HepG2 (cell line): Measurements from ENCODE around the gene NBR1. TPM values are rescaled to one million over a fixed set of nuclear protein-coding genes. Genes with fewer than 3 reads are reported as not detected.

Source experiments
- CC2D1A ChIP-seq: sonication (generic); formaldehyde crosslinking; IDR thresholded peaks from 2 replicates; pipeline ENCODE4 v1.8.1; 2023; ENCODE audit warnings: mild to moderate bottlenecking, missing genetic modification reagents
- FOXK2 ChIP-seq: fragments of 450-650 bp; IDR thresholded peaks from 2 replicates; pipeline ENCODE4 v1.6.1; 2016
- MED1 ChIP-seq: sonication (generic); formaldehyde crosslinking; IDR thresholded peaks from 2 replicates; pipeline ENCODE4 v1.4.0; 2020; ENCODE audit warnings: missing genetic modification reagents
- MEIS1 ChIP-seq: sonication (generic); formaldehyde crosslinking; IDR thresholded peaks from 2 replicates; pipeline ENCODE4 v1.9.0; 2021; ENCODE audit warnings: mild to moderate bottlenecking, missing genetic modification reagents, moderate library complexity, borderline replicate concordance
- NCOA2 ChIP-seq: sonication (generic); formaldehyde crosslinking; IDR thresholded peaks from 2 replicates; pipeline ENCODE4 v1.8.0; 2022; ENCODE audit warnings: inconsistent platforms
- NFIB ChIP-seq: sonication (generic); formaldehyde crosslinking; IDR thresholded peaks from 2 replicates; pipeline ENCODE4 v1.9.0; 2021; ENCODE audit warnings: missing genetic modification reagents, mild to moderate bottlenecking, borderline replicate concordance
- NR2F1 ChIP-seq, 2 experiments: fragments of 450-650 bp in 1 of 2; formaldehyde crosslinking in 1 of 2; IDR thresholded peaks; 2 replicates each; pipeline versions ENCODE4 v1.5.0 to v1.6.1; 2016 to 2020; ENCODE audit warnings: mild to moderate bottlenecking in 1 of 2, missing compliant biosample characterization in 1 of 2, missing genetic modification reagents in 1 of 2, moderate library complexity in 1 of 2
- RAD51 ChIP-seq: fragments of 450-650 bp; IDR thresholded peaks from 2 replicates; pipeline ENCODE4 v1.6.1; 2016; ENCODE audit warnings: borderline replicate concordance
- SALL2 ChIP-seq: sonication (generic); formaldehyde crosslinking; IDR thresholded peaks from 2 replicates; pipeline ENCODE4 v1.8.1; 2023; ENCODE audit warnings: mild to moderate bottlenecking, missing genetic modification reagents, inconsistent platforms
- SCMH1 ChIP-seq: sonication (generic); formaldehyde crosslinking; IDR thresholded peaks from 2 replicates; pipeline ENCODE4 v1.9.0; 2021; ENCODE audit warnings: missing genetic modification reagents, mild to moderate bottlenecking, borderline replicate concordance
- SOX13 ChIP-seq, 3 experiments: fragments of 450-650 bp in 1 of 3; sonication (generic) in 1 of 3; formaldehyde crosslinking in 1 of 3; IDR thresholded peaks in 2 of 3; conservative IDR thresholded peaks in 1 of 3; 2 replicates each; pipeline versions ENCODE4 v1.5.0 to v1.6.1; 2016 to 2020; ENCODE audit warnings: antibody characterized with exemption in 1 of 3, mild to moderate bottlenecking in 1 of 3, missing compliant biosample characterization in 1 of 3, missing genetic modification reagents in 1 of 3, moderate library complexity in 1 of 3
- ZNF3 ChIP-seq: IDR thresholded peaks from 2 replicates; pipeline ENCODE4 v1.7.0; 2017; ENCODE audit warnings: inconsistent platforms
- ZNF331 ChIP-seq: sonication (generic); formaldehyde crosslinking; IDR thresholded peaks from 2 replicates; pipeline ENCODE4 v1.4.0; 2020; ENCODE audit warnings: missing genetic modification reagents
- ZNF335 ChIP-seq: sonication (generic); formaldehyde crosslinking; IDR thresholded peaks from 2 replicates; pipeline ENCODE4 v1.4.0; 2020; ENCODE audit warnings: missing genetic modification reagents
- ZNF598 ChIP-seq: sonication (generic); formaldehyde crosslinking; IDR thresholded peaks from 2 replicates; pipeline ENCODE4 v1.5.1; 2020; ENCODE audit warnings: mild to moderate bottlenecking, missing genetic modification reagents, borderline replicate concordance
- ZNF674 ChIP-seq: sonication (generic); formaldehyde crosslinking; IDR thresholded peaks from 2 replicates; pipeline ENCODE4 v1.5.0; 2020; ENCODE audit warnings: low read depth, mild to moderate bottlenecking, missing genetic modification reagents
- ZSCAN30 ChIP-seq: sonication (generic); formaldehyde crosslinking; IDR thresholded peaks from 2 replicates; pipeline ENCODE4 v1.5.0; 2020; ENCODE audit warnings: mild to moderate bottlenecking, missing genetic modification reagents
- polyA plus RNA-seq, 8 experiments: library from polyadenylated mRNA; depleted of rRNA in 3 of 8; stranded (reverse) in 7 of 8; unstranded in 1 of 8; fragments of >200 nt; fragmentation: Illumina TruSeq in 4 of 8; extraction: Trizol in 4 of 8; gene quantifications; 2 replicates each; pipeline versions ENCODE4 v1.2.1 to v1.2.3, GENCODE V29; 2011 to 2016; ENCODE audit warnings: low read depth in 4 of 8, missing spikeins in 1 of 8, mixed read lengths in 1 of 8; ENCODE audit not compliant: insufficient read depth in 1 of 8
- total RNA-seq, 5 experiments: library from RNA; depleted of rRNA; stranded (reverse); fragments of >200 nt; fragmentation: Illumina TruSeq; extraction: Trizol; gene quantifications; 2 replicates each; pipeline ENCODE4 v1.2.3, GENCODE V29; 2016; ENCODE audit warnings: low read depth in 1 of 5
- TF ChIP-seq, protein P1 (sequence below): sonication (generic); formaldehyde crosslinking; IDR thresholded peaks from 2 replicates; pipeline ENCODE4 v1.8.0; 2022; ENCODE audit warnings: missing genetic modification reagents, mild to moderate bottlenecking, borderline replicate concordance
- TF ChIP-seq, protein P2 (sequence below): sonication (generic); formaldehyde crosslinking; IDR thresholded peaks from 2 replicates; pipeline ENCODE4 v1.5.0; 2020; ENCODE audit warnings: missing genetic modification reagents
- TF ChIP-seq, protein P3 (sequence below): sonication (generic); formaldehyde crosslinking; IDR thresholded peaks from 2 replicates; pipeline ENCODE4 v1.4.0; 2020; ENCODE audit warnings: missing genetic modification reagents
- TF ChIP-seq, protein P4 (sequence below): sonication (generic); formaldehyde crosslinking; IDR thresholded peaks from 2 replicates; pipeline ENCODE4 v1.4.0; 2020; ENCODE audit warnings: missing genetic modification reagents

NBR1 gene
- total and polyA plus RNA-seq, 2 of the 13 experiments (the other 11 are each of a cell fraction or from before 2014, with no cell fraction given): 51.7 to 121 TPM

DNA sequence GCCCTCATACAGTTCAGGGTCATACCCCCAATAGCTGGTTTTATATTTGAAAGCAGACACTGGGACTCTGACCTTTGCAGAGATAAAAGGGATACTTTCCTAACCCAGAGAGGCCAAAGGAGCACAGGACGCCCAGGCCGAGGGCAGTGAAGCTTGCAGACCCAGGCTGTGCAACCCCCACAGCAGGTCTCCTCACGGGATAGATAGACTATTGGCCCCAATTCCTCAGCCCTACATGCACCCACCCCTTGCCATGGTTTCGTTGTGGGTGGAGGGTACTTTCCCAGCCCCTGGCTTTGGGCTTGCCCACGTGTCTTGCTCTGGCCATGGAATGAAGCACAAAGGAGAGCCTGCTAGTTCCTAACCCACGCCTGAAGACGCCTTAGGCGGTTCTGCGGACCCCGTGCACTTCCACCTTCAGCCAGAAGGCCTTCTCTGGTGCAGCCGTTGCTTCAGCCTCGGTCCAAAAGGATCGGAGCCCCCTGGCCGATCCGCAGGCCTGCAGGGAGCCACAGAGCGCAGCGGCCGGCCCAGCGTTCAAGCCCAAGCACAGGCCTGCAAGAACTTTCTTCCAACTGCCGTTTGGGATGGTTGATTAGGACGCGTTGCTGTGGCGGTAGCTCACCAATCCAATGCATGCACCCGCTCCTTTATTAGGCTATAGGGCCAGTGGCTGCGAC lies 36.1 kb upstream of the NBR1 start (continued):
- TF ChIP-seq, protein P1, sequence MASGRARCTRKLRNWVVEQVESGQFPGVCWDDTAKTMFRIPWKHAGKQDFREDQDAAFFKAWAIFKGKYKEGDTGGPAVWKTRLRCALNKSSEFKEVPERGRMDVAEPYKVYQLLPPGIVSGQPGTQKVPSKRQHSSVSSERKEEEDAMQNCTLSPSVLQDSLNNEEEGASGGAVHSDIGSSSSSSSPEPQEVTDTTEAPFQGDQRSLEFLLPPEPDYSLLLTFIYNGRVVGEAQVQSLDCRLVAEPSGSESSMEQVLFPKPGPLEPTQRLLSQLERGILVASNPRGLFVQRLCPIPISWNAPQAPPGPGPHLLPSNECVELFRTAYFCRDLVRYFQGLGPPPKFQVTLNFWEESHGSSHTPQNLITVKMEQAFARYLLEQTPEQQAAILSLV (CRISPR knock-in tag): 0 out of 2 replicates have a peak, but pooled peaks have one; percentile 55
- TF ChIP-seq SOX13 (IDR thresholded peaks at IDR 0.05) (0 out of 2 replicates have a peak, but pooled peaks have one; percentile 27), SOX13 (CRISPR knock-in tag; conservative IDR thresholded peaks at IDR 0.05 in 1 of 2, IDR thresholded peaks at IDR 0.05 in 1 of 2) (peak in 1 of 2 experiments; percentile 60; a peak in 2 of 4 replicates), NCOA2 (CRISPR knock-in tag) (peak; percentile 67), ZSCAN30 (CRISPR knock-in tag) (no peak; the same call in 1 of the 2 replicates), MEIS1 (CRISPR knock-in tag) (no peak), SCMH1 (no peak), NR2F1 (CRISPR knock-in tag; IDR thresholded peaks at IDR 0.05) (peak; percentile 84 to 89; a peak in 3 of 4 replicates), SALL2 (no peak), ZNF598 (CRISPR knock-in tag) (no peak), ZNF3 (CRISPR knock-in tag) (no peak), MED1 (CRISPR knock-in tag) (peak; percentile 75), FOXK2 (no peak), NFIB (CRISPR knock-in tag) (no peak), ZNF335 (no peak), ZNF674 (CRISPR knock-in tag) (no peak), RAD51 (no peak), ZNF331 (CRISPR knock-in tag) (peak; percentile 50; the same call in 1 of the 2 replicates), CC2D1A (no peak)
- TF ChIP-seq, protein P2, sequence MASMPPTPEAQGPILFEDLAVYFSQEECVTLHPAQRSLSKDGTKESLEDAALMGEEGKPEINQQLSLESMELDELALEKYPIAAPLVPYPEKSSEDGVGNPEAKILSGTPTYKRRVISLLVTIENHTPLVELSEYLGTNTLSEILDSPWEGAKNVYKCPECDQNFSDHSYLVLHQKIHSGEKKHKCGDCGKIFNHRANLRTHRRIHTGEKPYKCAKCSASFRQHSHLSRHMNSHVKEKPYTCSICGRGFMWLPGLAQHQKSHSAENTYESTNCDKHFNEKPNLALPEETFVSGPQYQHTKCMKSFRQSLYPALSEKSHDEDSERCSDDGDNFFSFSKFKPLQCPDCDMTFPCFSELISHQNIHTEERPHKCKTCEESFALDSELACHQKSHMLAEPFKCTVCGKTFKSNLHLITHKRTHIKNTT: no peak
- TF ChIP-seq, protein P3, sequence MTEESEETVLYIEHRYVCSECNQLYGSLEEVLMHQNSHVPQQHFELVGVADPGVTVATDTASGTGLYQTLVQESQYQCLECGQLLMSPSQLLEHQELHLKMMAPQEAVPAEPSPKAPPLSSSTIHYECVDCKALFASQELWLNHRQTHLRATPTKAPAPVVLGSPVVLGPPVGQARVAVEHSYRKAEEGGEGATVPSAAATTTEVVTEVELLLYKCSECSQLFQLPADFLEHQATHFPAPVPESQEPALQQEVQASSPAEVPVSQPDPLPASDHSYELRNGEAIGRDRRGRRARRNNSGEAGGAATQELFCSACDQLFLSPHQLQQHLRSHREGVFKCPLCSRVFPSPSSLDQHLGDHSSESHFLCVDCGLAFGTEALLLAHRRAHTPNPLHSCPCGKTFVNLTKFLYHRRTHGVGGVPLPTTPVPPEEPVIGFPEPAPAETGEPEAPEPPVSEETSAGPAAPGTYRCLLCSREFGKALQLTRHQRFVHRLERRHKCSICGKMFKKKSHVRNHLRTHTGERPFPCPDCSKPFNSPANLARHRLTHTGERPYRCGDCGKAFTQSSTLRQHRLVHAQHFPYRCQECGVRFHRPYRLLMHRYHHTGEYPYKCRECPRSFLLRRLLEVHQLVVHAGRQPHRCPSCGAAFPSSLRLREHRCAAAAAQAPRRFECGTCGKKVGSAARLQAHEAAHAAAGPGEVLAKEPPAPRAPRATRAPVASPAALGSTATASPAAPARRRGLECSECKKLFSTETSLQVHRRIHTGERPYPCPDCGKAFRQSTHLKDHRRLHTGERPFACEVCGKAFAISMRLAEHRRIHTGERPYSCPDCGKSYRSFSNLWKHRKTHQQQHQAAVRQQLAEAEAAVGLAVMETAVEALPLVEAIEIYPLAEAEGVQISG (CRISPR knock-in tag): peak; percentile 34; the same call in 1 of the 2 replicates
- TF ChIP-seq, protein P4, sequence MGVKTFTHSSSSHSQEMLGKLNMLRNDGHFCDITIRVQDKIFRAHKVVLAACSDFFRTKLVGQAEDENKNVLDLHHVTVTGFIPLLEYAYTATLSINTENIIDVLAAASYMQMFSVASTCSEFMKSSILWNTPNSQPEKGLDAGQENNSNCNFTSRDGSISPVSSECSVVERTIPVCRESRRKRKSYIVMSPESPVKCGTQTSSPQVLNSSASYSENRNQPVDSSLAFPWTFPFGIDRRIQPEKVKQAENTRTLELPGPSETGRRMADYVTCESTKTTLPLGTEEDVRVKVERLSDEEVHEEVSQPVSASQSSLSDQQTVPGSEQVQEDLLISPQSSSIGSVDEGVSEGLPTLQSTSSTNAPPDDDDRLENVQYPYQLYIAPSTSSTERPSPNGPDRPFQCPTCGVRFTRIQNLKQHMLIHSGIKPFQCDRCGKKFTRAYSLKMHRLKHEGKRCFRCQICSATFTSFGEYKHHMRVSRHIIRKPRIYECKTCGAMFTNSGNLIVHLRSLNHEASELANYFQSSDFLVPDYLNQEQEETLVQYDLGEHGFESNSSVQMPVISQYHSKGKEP (CRISPR knock-in tag): no peak
